ENCODE results near the gene MYZAP. TPM values are rescaled to one million over a fixed set of nuclear protein-coding genes. Genes with fewer than 3 reads are reported as not detected.

Gene MYZAP
- total and polyA plus RNA-seq, 10 donors: 4.1 to 26.2 (median 13.8) TPM

- no peak overlapping the region for H3K4me3 ChIP-seq
- intact Hi-C loops (cut with DNase I; ENCODE audit: low total_unique reads): no loop called here
- H3K9me3 ChIP-seq: no peaks in the 10 kb centered on the region
- no peaks in the 10 kb centered on the region for H3K27me3 ChIP-seq (replicated peaks in 1 of 7)
- H3K27ac ChIP-seq: no peak overlapping the region
- DNase-seq: no peak
- TF ChIP-seq CTCF (IDR thresholded peaks at IDR 0.05 in 8 of 11, conservative IDR thresholded peaks at IDR 0.05 in 3 of 11) (no peak), POLR2AphosphoS5 (IDR thresholded peaks at IDR 0.05) (no peak), POLR2A (IDR thresholded peaks at IDR 0.05) (no peak)
- H3K4me1 ChIP-seq: peaks cover 0 to 4% (median 0%) of the 10 kb centered on the region in 6 donors
- no peaks in the 10 kb centered on the region for H3K36me3 ChIP-seq
- WGBS, 5 donors: 76 to 85% (median 84%) methylated on average over 4 of the region's 4 CpGs
Observed at GRCh38 chr15:57668016-57668415, 76.3 kb downstream of the MYZAP start.

GRCh38 chr15:57671636-57672035 is 79.9 kb downstream of the MYZAP start:
- intact Hi-C loops (cut with DNase I; ENCODE audit: low total_unique reads): no loop called here

GRCh38 chr15:57675481-57676181 is 83.9 kb downstream of the MYZAP start:
- no peak for TF ChIP-seq CTCF (IDR thresholded peaks at IDR 0.05 in 8 of 11, conservative IDR thresholded peaks at IDR 0.05 in 3 of 11)
- no peak for TF ChIP-seq POLR2AphosphoS5 (IDR thresholded peaks at IDR 0.05)
- no peak for TF ChIP-seq POLR2A (IDR thresholded peaks at IDR 0.05)
- Histone ChIP-seq H3K36me3 (peaks cover 0 to 10% (median 0%) of the 10 kb centered on the region in 6 donors), H3K4me1 (peaks cover 0 to 7% (median 0%) of the 10 kb centered on the region in 6 donors), H3K27me3 (replicated peaks in 1 of 7) (no peaks in the 10 kb centered on the region), H3K27ac (no peak overlapping the region), H3K4me3 (no peak overlapping the region), H3K9me3 (no peaks in the 10 kb centered on the region)
- intact Hi-C loops (cut with DNase I; ENCODE audit: low total_unique reads): no loop called here
- DNase-seq: no peak
- WGBS, 5 donors: 88 to 96% (median 91%) methylated on average over 9 of the region's 9 CpGs

More at GRCh38 chr15:57671636-57672035, 79.9 kb downstream of the MYZAP start:
- no peaks in the 10 kb centered on the region for H3K27me3 ChIP-seq (replicated peaks in 1 of 7)
- no peak overlapping the region for H3K27ac ChIP-seq
- no peak for DNase-seq
- H3K9me3 ChIP-seq: no peaks in the 10 kb centered on the region
- no peak overlapping the region for H3K4me3 ChIP-seq
- 0% methylated on average over 1 of the region's 1 CpG for WGBS, 5 donors
- peaks cover 0 to 4% (median 0%) of the 10 kb centered on the region in 6 donors for H3K4me1 ChIP-seq
- peaks cover 0 to 10% (median 0%) of the 10 kb centered on the region in 6 donors for H3K36me3 ChIP-seq
- TF ChIP-seq POLR2A (IDR thresholded peaks at IDR 0.05) (no peak), CTCF (IDR thresholded peaks at IDR 0.05 in 8 of 11, conservative IDR thresholded peaks at IDR 0.05 in 3 of 11) (no peak), POLR2AphosphoS5 (IDR thresholded peaks at IDR 0.05) (no peak)

GRCh38 chr15:57676585-57676984 is 84.9 kb downstream of the MYZAP start:
- no peak overlapping the region for H3K27ac ChIP-seq
- intact Hi-C loops (cut with DNase I; ENCODE audit: low total_unique reads): no loop called here
- WGBS, 5 donors: 84 to 96% (median 92%) methylated on average over 5 of the region's 5 CpGs
- no peaks in the 10 kb centered on the region for H3K27me3 ChIP-seq (replicated peaks in 1 of 7)
- no peak for DNase-seq
- peaks cover 0 to 7% (median 0%) of the 10 kb centered on the region in 6 donors for H3K4me1 ChIP-seq
- no peak for TF ChIP-seq CTCF (IDR thresholded peaks at IDR 0.05 in 8 of 11, conservative IDR thresholded peaks at IDR 0.05 in 3 of 11)
- TF ChIP-seq POLR2A (IDR thresholded peaks at IDR 0.05): no peak
- TF ChIP-seq POLR2AphosphoS5 (IDR thresholded peaks at IDR 0.05): no peak
- no peaks in the 10 kb centered on the region for H3K9me3 ChIP-seq
- H3K4me3 ChIP-seq: no peak overlapping the region
- peaks cover 0 to 10% (median 0%) of the 10 kb centered on the region in 6 donors for H3K36me3 ChIP-seq

Data from spleen (tissue), 11 donors.